Fibroblast of skin of left biceps (primary cell): ENCODE measurements around the gene FAH.
"Not testable (repeated sequence)": the region's sequence is repeated elsewhere in the genome, so short reads cannot be mapped to it uniquely, and the experiment has no call there.

Experiments
- DNase-seq, 2 experiments: peaks; one replicate each; pipeline ENCODE4 v3.0.0-alpha.2; 2013; ENCODE audit warnings: low read depth in 2 of 2

Gene FAH

GRCh38 chr15:80152896-80153876, at the start of gene FAH:
Gene FAH, plus strand, starts transcription at chr15:80152999. Its CDS starts 56 bp downstream, at chr15:80153055.
- DNase-seq, result no peak

DNA sequence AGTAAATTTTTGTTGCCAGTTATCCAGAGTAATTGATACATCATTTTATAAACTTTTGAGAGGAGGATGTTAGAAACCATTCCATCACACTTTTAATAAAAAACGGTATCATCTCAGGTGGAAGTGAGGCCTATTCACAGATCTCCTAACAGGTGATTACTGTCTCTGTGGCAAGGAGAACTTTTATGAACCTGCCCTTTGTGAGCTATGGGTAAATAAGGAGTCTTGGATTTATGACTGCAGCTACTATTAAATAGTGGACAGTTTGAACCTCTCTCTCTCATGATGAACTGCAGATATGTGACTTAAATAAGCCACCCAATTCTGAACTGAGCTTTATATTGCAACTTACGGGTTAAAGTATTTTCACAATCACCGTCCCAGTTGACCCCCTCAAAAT, 47.6 kb upstream of the FAH start:
- DNase-seq, result no peak

DNA sequence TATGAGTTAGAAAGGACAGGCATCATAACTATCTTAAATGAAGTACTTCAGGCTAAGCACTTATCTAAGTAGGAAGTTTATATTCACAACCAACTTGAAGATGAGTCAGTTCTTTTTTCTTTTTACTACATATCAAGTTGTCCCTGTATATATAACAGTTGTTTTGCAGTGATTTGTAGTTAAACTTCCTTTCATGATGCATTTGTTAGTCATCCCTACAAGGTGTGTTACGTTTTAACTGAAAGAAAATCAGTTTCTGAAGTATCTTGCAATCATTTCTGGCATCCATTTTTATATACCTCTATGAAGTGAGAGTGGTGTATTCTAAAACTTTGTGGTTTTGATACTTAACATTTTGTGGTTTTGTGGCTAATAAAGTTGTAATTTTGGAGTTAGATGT, 47.2 kb upstream of the FAH start:
- peak; percentile 19 to 29 for DNase-seq

GRCh38 chr15:80106051-80106450, 46.7 kb upstream of the FAH start:
- DNase-seq, result peak; percentile 17 to 34

DNA sequence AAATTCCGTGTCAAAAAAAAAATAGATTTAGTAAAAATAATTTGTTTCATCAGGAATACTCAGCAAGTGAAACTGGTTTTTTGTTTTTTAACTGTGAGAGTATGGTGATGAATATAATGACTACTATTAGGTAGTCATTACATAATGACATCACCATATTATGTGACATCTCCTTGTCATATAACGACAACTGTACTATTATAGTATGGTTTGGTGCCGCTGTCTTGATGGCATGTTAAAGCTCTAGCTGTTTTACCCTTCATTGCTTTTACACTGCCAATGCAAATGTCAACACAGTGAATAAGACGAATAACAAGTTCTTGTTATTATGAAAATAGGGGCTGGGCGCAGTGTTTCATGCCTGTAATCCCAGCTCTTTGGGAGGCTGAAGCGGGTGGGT, 45.6 kb upstream of the FAH start:
- DNase-seq, result no peak

GRCh38 chr15:80107774-80108173, 45.0 kb upstream of the FAH start:
- DNase-seq, result no peak

GRCh38 chr15:80109388-80109787, 43.4 kb upstream of the FAH start:
- DNase-seq, result no peak

- no peak for DNase-seq
These were observed 41.9 kb upstream of the FAH start for GRCh38 chr15:80110920-80111319.

DNA sequence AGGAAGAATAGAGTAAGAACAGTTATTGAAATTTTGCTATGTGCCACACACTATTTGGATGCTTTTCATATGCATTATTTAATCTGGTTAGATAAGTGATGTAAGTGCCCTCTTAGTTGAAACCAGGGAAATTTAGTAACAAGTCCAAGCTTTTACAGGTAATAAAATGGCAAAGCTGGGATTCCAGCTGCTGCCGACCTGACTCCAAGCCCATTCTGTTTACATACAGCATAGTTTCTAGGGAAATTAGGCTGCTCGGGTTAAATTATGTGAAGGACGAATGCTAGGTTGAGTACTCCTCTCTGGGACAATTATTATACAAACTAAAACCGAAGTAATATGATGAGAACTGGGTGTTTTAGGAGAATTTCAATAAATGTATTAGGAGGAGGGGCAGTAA, 38.7 kb upstream of the FAH start:
- DNase-seq, result no peak

- no peak for DNase-seq
These were observed 37.8 kb upstream of the FAH start for GRCh38 chr15:80115021-80115420.

DNA sequence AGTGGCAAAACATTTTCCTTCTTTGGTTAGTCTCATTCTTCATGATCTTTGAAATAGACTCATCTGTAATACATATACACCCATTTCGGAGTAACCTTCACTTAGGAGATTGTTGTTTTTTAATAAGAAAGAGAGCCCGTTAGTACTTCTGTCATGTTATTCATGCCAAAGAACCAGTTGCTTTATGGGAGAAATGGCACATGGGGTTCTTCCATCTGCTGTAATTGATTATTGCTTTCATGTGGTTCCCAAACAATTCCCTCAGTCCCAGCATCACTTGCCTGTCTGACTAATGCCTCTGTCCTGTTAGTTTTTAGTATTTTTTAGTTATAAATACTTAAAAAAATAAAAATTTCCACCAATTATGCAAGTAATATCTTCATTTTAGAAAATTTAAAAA, 33.8 kb upstream of the FAH start:
- no peak for DNase-seq

- no peak for DNase-seq
These were observed 32.2 kb upstream of the FAH start for GRCh38 chr15:80120636-80121035.

GRCh38 chr15:80121546-80121945, 31.3 kb upstream of the FAH start:
- DNase-seq, result no peak

DNA sequence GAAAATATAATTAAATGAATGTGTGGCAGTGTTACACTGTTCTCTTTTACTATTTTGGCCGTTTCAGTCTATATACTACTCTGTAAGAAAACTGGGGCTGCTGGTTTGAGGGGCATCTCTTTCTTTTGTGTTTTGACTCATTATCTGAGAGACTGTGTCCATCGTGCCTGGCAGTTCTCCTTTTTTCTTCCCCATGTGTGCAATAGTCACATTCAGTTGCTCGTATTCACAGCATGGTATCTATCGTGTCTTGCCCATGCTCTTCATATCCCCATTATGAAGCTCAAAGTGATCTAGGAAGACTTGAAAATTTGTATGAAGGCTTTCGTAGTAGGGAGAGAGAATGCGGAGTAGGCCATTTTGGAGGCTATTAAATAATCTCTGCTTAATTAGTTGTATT, 29.8 kb upstream of the FAH start:
- no peak for DNase-seq

DNA sequence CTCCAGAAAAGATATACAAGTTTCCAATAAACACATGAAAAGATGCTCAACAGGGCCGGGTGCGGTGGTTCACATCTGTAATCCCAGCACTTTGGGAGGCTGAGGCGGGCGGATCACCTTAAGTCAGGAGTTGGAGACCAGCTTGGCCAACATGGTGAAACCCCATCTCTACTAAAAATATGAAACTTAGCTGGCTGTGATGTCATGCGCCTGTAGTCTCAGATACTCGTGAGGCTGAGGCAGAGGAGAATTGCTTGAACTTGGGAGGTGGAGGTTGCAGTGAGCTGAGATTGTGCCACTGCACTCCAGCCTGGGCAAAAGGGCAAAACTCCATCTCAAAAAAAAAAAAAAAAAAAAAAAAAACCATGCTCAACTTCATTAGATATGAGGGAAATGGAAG, 25.5 kb upstream of the FAH start:
- not testable (repeated sequence) for DNase-seq

DNA sequence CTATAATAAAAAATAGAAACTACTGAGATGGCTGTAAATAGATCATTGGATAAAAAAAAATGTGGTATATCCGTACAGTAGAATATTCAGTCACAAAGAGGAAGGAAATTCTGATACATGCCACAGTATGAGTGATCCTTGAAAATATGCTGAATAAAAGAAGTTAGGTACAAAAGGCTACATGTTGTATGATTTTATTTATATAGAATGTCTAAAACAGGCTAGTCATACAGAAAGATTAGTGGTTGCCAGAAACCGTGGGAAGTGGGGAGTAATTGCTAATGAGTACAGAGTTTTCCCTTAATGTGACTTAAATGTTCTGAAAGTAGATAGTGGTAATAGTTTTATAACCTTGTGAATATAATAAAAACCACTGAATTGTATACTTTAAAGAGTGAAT, 24.9 kb upstream of the FAH start:
- no peak for DNase-seq

GRCh38 chr15:80132382-80132781, 20.4 kb upstream of the FAH start:
- DNase-seq, result no peak

DNA sequence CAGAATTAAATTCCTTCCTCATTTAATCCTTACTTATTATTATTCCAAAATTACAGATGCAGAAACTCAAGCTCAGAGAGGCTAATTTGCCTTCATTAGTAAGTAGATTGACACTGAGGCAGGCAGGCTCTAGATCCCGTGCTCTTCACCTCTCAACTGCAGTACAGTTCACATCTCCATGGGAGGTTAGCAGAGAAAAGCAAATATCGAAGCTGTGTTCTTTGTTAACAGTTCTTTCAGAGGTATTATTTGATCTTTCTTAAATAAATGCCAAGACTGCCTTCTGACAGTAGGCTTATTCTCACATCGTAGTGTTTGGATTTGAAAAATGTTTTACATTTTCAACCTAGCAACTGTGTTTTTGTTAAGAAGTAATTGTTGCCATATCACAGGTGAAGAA, 15.9 kb upstream of the FAH start:
- no peak for DNase-seq

- DNase-seq, result no peak
These were observed 13.8 kb upstream of the FAH start for GRCh38 chr15:80138961-80139360.

GRCh38 chr15:80140909-80141308, 11.9 kb upstream of the FAH start:
- DNase-seq, result no peak

GRCh38 chr15:80141916-80142598, 10.7 kb upstream of the FAH start:
- DNase-seq, result no peak

GRCh38 chr15:80142646-80143045, 10.2 kb upstream of the FAH start:
- no peak for DNase-seq

GRCh38 chr15:80151148-80151547, 1.7 kb upstream of the FAH start:
- DNase-seq, result no peak
